HuH-7.5 (cell line): ENCODE measurements around the gene SNX9.
"Not testable (repeated sequence)": the region's sequence is repeated elsewhere in the genome, so short reads cannot be mapped to it uniquely, and the experiment has no call there.

Experiments
- DNase-seq: peaks from one replicate; pipeline ENCODE4 v3.0.0; 2011; ENCODE audit warnings: low spot score

SNX9 gene

DNA sequence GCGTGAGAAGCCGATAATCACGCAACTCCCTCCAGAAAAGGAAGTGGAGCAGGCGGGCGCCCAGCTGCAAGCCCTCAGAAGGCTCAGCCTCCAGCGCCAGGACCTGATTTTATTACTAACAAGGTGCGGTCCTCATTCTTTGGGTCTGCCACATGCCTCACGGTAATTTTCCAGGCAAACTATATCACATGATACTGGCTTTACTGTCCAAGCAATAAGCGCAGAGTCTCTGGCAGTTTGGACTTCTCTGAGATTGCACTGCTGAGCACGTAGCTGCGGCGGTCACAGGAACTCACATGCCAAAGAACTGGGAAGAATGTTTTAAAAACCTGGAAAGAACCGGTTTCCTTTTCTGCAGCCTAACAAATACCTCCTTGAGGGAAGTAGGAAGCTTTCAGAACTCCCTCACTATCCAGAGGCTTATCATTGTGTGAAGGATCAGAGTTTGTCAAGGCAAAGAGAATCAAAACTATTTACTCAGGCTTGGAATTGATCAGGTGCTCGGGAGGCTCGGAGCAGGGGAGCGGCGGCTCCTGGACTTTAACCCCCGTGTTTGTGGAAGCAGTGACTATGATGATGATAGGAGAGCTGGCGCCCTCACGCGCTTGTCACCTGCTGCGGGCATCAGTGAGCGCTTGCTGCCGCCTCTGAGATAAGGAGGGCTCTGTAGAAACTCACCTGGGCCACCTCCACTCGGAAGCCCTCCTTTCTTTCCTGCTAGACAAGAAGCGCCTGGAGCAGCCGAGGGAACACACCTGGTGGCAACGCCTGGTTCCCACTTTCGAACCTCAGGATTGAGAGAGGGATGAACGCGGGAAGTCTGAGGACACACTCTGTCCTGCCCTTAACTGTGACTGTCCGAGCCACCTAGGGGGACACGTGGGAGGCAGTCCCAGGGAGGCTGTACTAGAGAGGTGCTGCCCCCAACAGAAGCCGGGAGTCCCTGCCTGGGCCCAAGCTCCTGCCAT is 131.4 kb downstream of the SNX9 start:
- DNase-seq: peak; percentile 63

GRCh38 chr6:157955675-157956074 is 132.6 kb downstream of the SNX9 start:
- no peak for DNase-seq

DNA sequence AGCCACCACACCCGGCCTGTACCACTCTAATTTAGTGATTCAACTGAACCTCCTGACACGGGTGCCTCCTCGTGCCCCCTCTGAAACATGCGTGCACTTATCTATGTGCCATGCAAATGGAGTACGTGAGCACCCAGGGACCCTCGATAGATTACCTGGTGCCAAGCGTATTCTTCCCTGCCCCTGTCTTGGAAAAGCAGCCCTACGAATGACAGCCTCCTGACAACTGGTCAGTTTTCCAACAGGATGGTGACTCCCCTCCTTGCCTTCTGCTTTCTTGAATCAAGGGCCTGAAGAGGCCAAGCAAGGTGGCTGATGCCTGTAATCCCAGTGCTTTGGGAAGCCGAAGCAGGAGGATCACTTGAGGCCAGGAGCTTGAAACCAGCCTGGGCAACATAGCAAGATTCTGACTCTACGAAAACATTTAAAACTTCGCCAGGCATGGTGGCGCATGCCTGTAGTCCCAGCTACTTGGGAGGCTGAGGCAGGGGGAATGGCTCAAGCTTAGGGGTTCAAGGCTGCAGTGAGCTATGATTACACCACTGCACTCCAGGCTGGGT is 133.2 kb downstream of the SNX9 start:
- no peak for DNase-seq

DNA sequence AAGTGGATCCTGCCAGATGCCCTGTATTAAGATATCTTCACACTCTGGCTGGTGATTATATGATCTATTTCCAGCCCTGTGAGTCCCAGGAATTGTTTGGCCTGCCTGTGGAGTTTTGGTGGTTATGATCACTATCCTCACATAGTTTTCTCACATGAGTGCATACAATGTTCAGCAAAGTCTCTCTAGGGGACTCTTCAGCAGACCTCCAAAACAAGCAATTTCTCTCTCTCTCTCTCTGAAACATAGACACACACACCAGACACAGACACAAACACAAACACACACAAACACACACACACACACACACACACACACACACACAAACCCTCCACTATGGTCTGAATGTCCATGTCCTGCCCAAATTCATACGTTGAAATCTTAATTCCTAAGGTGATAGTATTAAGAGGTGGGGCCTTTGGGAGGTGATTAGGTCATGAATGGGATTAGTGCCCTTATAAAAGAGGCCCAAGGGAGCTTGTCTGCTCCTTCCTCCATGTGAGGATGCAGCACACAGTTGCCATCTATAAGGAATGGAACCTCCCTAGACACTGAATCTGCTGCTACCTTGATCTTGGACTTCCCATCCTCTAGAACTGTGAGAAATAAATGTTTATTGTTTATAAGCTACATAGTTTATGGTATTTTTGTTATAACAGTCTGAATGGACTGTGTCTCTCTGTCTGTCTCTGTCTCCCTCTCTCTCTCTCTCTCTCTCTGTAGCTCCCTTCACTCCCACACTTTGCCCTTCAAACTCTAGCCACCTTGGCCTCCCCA is 136.6 kb downstream of the SNX9 start:
- no peak for DNase-seq

GRCh38 chr6:157961153-157961831 is 138.2 kb downstream of the SNX9 start:
- DNase-seq: no peak

- no peak for DNase-seq
Observed at GRCh38 chr6:157961832-157962575, 139.0 kb downstream of the SNX9 start.

GRCh38 chr6:157962601-157963302 is 139.7 kb downstream of the SNX9 start:
- DNase-seq: no peak

- no peak for DNase-seq
Observed at GRCh38 chr6:157964100-157964499, 141.1 kb downstream of the SNX9 start.

GRCh38 chr6:157965387-157965786 is 142.3 kb downstream of the SNX9 start:
- no peak for DNase-seq

- no peak for DNase-seq
Observed at GRCh38 chr6:157966589-157966977, 143.5 kb downstream of the SNX9 start.

DNA sequence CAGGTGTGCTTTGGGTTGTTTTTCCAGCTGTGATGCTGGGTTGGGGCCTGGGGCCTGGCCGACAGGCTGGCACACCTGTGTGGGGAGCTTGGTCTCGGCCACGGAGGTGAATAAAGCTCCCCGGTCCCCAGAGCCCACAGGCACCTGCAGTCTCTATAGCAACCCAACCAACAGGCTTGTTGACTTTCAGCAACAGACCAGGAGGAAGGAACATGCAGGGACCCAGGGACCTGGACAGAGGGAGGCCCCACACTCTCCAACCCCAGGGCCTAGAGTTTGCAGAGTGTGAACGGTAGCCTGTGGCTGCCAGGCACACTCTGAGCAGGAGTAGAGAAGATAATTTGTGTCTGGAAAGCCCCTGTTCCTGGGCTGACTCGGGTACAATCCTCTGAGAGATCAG is 144.0 kb downstream of the SNX9 start:
- DNase-seq: no peak

DNA sequence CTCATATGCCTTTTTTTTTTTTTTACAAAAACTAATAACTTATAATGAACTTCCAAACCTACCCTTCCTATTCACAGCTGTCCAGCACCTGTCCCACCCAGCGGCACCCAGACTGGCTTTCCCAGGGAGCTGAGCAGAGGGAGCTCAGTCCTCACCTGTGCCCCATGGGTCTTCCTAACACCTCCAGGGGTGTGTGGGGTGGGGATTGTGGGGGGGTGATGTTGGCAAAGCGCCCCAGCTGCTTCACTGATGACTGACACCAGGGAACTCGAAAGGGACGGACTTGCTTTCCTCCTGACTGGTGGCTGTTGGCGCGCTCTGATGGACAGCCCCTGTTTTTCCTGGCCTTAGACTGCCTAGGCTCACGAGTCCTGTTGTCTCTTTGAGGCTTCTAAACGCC is 144.4 kb downstream of the SNX9 start:
- no peak for DNase-seq

GRCh38 chr6:157972177-157972576 is 149.1 kb downstream of the SNX9 start:
- DNase-seq: not testable (repeated sequence)

DNA sequence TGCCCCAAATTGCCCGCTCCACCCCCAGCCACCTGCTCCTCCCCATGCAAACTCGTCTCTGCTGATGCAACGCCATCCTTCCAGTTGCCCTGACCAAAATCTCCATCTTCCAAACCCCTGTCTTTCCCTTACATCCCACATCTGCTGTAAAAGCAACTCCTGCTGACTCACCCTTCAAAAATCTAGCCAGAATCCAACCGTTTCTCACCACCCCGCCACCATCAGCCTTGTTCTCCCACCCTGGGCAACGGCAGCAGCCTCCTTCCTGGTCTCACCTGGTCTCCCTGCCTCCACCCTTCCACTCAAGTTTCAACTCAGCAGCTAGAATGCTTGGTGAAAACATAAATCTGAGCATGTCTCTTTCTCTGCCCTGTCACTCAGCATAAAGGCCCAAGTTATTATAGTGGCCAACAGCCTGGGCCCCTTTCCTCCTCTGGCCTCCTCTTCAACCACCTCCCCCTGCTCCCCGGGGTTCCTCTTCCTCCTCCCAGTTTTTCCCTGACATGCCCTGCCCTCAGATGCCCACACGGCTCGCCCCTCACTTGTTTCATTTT is 151.4 kb downstream of the SNX9 start:
- DNase-seq: no peak

DNA sequence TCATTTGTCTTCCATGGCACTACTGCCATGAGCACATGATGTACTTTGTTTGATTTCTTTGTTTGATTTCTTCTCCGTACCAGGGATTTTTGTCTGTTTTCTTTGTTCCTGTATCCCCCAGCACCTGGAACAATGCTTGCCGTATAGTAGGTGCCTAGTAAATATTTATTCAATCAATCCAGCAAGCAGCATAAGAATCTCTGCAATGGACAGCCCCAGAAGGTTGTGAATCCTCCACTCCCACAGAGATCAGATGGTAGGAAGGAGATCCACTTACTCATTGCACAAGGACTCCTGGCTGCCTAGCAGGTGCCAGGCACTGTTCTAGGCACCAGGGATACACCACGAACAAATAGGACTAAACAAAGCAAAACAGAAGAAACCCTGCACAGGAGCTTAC is 151.9 kb downstream of the SNX9 start:
- no peak for DNase-seq

- DNase-seq: no peak
Observed at GRCh38 chr6:157975456-157975855, 152.4 kb downstream of the SNX9 start.

DNA sequence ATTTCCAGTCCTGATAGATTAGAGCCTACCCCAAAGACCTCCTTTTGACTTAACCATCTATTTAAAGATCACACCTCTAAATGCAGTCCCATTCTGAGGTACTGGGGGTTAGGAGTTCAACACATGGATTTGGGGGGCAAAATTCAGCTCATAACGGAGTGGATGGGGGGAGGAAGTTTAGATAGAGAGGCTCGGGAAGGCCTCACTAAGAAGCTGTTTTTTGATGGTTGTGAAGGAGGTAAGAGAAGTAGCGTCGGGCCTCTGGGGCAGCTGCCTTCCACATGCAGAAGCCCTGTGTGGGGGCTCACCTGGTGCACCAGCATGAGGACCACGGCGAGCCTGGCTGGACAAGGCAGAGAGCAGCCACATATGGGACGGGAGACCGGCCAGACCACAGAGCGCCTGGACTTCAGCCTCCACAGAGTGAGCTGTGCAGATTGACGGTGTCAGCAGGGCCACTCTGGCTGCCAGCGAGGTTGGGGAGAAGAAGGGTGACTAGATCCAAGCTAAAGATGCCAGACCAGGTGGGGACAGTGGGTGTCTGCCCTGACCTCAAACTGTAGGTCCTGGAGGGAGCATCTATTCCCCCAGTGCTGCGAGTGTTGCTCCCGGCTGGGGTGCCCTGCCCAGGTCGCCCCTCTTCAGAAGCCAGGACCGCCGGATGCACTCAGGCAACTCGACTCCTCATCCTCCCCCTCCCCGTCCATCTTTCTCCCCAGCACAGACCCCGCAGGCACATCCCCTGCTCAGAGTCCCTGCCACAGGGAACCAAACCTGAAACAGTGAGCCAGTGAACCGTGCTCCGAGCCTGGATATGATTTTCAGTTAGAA is 153.5 kb downstream of the SNX9 start:
- DNase-seq: no peak

- no peak for DNase-seq
Observed at GRCh38 chr6:157977176-157977804, 154.2 kb downstream of the SNX9 start.
